GM12875 (cell line): ENCODE data around the gene SPAG8.

ENCODE experiments used
- H3K4me3 ChIP-seq: one replicate; pipeline ENCODE4 v1.5.1; 2011; ENCODE audit warnings: low read depth, low read length, control low read depth
- TF ChIP-seq, protein P1 (sequence below): IDR thresholded peaks from 2 replicates; pipeline ENCODE4 v1.5.1; 2011; ENCODE audit warnings: low read depth, mild to moderate bottlenecking, control low read depth, inconsistent platforms, low read length, moderate library complexity, borderline replicate concordance; ENCODE audit not compliant: insufficient read depth

The SPAG8 gene, protein sequence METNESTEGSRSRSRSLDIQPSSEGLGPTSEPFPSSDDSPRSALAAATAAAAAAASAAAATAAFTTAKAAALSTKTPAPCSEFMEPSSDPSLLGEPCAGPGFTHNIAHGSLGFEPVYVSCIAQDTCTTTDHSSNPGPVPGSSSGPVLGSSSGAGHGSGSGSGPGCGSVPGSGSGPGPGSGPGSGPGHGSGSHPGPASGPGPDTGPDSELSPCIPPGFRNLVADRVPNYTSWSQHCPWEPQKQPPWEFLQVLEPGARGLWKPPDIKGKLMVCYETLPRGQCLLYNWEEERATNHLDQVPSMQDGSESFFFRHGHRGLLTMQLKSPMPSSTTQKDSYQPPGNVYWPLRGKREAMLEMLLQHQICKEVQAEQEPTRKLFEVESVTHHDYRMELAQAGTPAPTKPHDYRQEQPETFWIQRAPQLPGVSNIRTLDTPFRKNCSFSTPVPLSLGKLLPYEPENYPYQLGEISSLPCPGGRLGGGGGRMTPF

GRCh38 chr9:35812025-35812602 lies at the start of gene SPAG8:
Gene SPAG8, minus strand, starts transcription at chr9:35812262. Its CDS starts 115 bp downstream, at chr9:35812147.
- TF ChIP-seq, protein P1, sequence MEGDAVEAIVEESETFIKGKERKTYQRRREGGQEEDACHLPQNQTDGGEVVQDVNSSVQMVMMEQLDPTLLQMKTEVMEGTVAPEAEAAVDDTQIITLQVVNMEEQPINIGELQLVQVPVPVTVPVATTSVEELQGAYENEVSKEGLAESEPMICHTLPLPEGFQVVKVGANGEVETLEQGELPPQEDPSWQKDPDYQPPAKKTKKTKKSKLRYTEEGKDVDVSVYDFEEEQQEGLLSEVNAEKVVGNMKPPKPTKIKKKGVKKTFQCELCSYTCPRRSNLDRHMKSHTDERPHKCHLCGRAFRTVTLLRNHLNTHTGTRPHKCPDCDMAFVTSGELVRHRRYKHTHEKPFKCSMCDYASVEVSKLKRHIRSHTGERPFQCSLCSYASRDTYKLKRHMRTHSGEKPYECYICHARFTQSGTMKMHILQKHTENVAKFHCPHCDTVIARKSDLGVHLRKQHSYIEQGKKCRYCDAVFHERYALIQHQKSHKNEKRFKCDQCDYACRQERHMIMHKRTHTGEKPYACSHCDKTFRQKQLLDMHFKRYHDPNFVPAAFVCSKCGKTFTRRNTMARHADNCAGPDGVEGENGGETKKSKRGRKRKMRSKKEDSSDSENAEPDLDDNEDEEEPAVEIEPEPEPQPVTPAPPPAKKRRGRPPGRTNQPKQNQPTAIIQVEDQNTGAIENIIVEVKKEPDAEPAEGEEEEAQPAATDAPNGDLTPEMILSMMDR, result no peak
- peak within 1 kb of the TSS; percentile 47 for H3K4me3 ChIP-seq

DNA sequence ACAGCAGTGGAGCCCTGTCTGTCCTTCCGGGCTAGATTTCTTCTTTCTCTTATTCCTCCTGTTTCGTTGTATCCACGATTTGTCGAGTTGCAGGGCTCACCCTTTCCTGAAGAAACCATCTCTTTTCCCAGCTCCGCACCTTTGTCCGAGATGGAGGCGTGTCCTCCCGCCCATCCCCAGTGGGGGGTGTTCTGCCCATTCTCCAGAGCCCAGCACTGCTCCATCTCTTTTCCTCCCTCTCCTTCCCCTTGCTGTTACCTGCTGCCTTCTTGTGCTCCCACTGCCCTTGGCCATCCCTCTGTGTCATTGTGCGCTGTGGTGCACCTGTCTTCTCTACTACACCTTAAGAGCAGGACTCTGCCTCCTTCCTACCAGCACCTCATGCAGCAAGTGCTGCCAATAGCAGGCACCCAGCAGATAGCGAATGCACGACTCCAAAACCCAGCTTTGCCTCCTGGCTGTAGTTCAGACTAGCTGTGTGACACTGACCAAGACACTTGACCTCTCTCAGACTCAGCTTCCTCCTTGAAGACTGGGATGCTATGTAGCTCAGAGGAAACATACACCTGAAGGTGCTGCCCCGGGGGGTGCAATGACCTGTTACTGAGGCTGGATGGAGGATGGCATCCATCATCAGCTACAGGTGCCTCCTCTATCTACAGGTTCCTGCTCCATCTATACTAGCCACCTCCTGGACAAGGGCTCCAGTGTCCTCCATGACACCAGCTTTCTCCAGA lies 49.3 kb upstream of the SPAG8 start:
- TF ChIP-seq, protein P1, result no peak
- H3K4me3 ChIP-seq, result no peak overlapping the region

- H3K4me3 ChIP-seq, result no peak overlapping the region
- TF ChIP-seq, protein P1, result no peak
Observed at GRCh38 chr9:35859990-35860339, 47.9 kb upstream of the SPAG8 start.

DNA sequence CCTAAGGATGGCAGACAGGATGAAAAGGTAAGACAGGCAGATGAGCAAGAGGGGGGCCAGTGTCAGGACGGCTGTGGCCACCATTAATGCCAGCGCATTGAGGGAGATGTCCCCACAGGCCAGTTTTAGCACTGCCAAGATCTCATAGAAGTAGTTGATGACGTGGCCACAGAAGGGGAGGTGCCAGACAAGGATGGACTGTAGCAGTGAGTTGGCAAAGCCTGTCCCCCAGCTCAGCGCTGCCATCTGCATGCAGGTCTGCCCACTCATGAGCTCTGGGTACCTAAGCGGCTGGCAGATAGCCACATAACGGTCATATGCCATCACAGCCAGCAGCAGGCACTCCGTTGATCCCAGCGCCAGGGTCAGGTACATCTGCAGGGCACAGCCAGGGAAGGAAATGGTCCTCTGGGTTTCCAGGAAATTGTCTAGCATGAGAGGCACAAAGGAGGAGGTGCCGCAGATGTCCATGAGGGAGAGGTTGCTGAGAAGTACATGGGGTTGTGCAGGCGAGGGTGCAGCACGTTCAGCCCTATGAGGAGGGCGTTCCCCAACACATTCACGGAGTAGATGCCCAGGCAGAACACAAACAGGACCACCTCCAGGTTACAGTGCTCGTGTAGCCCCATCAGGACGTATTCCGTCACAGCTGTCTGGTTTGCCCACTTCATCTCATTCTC lies 47.4 kb upstream of the SPAG8 start:
- TF ChIP-seq, protein P1, result 0 out of 2 replicates have a peak, but pooled peaks have one; percentile 1
- H3K4me3 ChIP-seq, result no peak overlapping the region

GRCh38 chr9:35858458-35858857 lies 46.4 kb upstream of the SPAG8 start:
- H3K4me3 ChIP-seq, result no peak overlapping the region
- TF ChIP-seq, protein P1, result no peak

- TF ChIP-seq, protein P1, result no peak
- no peak overlapping the region for H3K4me3 ChIP-seq
Observed at GRCh38 chr9:35856882-35857281, 44.8 kb upstream of the SPAG8 start.
